SU-DHL-6 (cell line): ENCODE data around the gene UNC119.

Experiments used
- CTCF ChIP-seq: fragments of 200-600 bp; sonication (generic); IDR thresholded peaks from one replicate; pipeline ENCODE4 v1.5.1; 2017; ENCODE audit warnings: antibody characterized with exemption, mild to moderate bottlenecking, low read length, moderate library complexity; ENCODE audit not compliant: insufficient read depth, poor library complexity, severe bottlenecking
- EZH2phosphoT487 ChIP-seq: fragments of 200-600 bp; sonication (generic), shearing (Covaris generic); conservative IDR thresholded peaks from 2 replicates; pipeline ENCODE4 v1.6.1; 2018; ENCODE audit warnings: mild to moderate bottlenecking, antibody characterized with exemption, low read length, moderate library complexity, mixed read lengths

- TF ChIP-seq EZH2phosphoT487 (no peak), CTCF (no peak)
These were observed 28.5 kb downstream of the UNC119 start for GRCh38 chr17:28523876-28524275.
